Activated gamma-delta T cell treated with anti-CD3 and anti-CD28 coated beads, Interleukin-2, amount 50 U/mL, for 16 hours (primary cell): ENCODE data around the gene FGF7.
"Not testable (repeated sequence)": the region's sequence is repeated elsewhere in the genome, so short reads cannot be mapped to it uniquely, and the experiment has no call there.

Experiments
- DNase-seq: peaks from one replicate; pipeline ENCODE4 v3.0.0-alpha.2; 2020; ENCODE audit warnings: low read depth

The FGF7 gene

DNA sequence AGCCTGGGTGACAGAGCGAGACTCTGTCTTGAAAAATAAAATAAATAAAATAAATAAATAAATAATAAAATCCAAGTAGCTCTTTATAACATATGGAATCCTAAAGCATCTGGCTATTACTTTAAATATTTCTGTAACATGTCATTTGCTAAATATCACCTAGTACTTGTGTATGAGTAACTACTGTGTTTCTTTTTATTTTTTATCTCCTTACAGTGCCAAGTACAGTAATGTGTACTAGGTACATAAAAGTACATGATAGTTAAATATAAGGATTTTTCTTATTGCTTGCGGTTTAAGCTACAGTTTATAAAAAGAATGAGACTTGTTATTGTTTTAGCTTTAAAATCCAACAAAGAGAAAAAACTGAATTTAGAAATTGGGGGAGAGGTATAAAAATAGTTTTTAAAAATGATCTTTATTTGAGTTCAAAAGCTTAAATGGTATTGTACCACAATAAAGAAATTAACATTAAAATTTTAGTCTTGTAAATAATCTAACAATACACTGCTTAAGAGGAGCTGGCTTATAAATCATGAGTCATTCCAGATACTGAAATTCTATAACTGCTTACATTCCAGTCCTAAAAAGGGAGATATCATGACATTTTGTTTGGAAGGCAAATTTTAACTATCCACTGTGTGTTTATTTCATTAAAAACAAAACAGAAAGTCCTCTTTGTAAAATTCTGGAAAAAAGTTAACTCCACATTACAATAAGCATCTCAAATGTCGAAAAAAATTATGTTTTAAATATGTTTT lies 73.1 kb downstream of the FGF7 start:
- DNase-seq, result no peak

DNA sequence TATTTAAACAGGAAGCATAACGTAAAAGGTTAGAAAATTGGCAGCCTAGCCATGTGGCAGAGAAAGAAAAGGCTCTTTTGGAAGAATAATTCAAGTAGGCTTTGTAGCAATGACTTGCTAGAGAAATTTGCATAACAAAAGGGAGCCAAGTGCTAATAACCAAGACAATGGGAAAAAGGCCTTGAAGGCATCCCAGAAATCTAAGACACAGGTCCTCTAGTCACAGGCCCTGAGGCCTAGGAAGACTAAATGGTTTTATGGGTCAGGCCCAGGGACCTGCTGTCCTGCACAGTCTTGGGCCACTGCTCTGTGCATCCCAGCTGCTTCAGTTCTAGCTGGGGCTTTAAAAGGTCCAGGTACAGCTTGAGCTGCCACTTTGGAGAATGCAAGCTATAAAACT lies 78.5 kb downstream of the FGF7 start:
- DNase-seq, result no peak

DNA sequence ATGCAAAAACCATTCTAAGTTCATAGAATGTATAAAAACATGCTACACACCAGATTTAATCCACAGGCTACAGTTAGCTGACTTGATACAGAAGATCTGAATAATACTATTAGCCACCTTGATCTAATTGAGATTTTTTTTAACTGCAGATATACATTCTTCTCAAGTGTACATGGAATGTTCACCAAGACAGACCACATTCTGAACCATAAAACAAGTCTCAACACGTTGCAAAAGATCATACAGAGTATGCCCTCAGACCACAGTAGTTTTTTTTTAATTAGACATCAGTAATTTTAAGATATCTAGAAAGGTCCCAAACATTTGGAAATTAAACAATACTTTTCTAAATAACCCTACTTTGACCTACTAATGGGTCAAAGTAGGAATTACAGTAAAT lies 83.3 kb downstream of the FGF7 start:
- no peak for DNase-seq

DNA sequence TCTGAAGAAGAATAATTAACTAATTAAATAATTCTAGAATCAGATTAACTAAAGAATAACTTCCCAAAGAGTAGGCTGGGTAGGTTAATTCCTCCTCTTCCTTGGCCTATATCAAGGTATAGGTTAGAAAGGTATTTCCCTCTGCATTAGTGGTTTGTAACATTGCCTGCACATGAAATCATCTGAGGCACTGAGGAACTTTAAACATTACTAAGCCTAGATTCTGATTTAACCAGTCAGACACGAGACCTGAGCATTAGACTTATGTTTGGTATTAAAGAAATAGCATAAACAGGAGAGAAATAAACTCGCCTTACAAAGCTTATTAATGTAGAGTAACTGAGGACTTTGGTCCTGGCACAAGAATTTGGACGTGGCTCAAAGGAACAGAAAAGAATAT lies 84.2 kb downstream of the FGF7 start:
- DNase-seq, result no peak

DNA sequence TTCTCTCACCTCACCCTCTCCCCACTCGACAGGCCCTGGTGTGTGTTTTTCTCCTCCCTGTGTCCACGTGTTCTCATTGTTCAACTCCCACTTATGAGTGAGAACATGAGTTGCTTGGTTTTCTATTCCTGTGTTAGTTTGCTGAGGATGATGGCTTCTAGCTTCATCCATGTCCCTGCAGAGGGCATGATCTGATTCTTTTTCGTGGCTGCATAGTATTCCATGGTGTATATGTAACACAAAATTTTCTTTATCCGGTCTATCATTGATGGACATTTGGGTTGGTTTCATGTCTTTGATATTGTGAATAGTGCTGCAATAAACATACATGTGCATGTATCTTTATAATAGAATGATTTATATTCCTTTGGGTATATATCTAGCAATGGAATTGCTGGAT lies 89.7 kb downstream of the FGF7 start:
- DNase-seq, result not testable (repeated sequence)

DNA sequence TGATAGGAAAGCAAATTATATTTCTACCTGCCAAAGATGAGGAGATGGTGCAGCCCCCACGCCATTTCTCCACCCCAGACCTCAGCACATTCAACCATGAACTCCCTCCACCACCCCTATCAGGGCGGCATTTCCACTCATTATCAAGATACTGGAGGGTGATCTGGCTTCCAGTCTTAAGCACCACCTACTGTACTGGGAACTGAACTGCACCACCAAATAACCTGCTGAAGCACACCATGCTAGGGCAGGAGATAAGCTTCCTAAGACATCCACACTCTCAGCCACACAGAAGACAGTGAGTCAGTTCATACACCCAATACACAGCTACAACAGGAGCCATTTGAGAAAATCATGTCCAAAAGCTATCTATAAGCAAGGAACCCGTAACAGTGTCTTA lies 98.8 kb downstream of the FGF7 start:
- no peak for DNase-seq

DNA sequence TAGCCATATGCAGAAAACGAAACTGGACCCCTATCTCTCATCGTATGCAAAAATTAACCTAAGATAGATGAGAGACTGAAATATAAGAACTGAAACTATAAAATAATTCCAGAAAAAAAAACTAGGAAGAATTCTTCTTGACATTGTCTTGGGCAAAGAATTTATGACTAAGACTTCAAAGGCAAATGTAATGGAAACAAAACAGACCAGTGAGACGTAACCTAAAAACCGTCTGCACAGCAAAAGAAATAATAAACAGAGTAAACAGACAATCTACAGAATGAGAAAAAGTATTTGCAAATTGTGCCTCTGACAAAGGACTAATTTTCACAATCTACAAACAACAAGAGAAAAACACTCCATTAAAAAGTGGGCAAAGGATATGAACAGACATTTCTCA lies 105.2 kb downstream of the FGF7 start:
- DNase-seq, result no peak

DNA sequence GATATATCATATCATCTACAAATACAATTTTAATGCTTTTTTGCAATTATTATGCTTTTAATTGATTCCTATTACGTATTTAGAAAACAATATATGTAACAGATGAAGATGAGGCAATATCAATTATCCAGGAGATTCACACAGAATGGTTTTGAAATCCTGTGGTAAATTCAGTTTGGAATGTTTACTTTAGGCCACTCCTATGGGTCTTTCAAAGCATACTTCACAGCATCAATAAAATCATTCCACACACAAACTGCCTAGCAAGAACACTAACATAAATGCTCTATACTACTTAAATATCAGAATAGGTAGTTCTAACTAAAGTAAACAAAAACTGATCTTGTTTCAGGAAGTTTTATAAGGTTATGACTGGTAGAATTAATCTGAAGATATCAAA lies 107.0 kb downstream of the FGF7 start:
- DNase-seq, result no peak
